ENCODE data around the gene AUTS2. TPM values are rescaled to one million over a fixed set of nuclear protein-coding genes. Genes with fewer than 3 reads are reported as not detected.

AUTS2 gene
- total RNA-seq, 2 donors from 2014 or later: 8.6 TPM

DNA sequence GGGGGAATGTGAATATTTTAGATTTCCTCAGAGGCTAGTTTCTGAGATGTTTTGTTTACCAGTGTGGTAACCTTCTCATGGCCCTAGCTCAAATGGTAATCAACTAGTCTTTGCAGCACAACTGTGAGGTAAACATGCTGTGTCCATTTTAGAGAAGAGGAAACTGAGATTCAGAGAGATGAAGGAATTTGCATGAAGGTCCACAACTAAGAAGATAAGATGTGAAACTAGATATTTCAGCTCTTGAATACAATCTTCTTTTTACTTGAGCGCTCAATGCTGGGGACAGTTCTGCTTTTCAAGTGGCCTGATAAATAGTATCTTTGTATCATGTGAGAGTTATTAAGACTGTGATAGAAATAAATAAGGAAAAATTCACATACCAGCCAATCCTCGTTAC lies 245.4 kb downstream of the AUTS2 start:
- no peak for DNase-seq (ENCODE audit: low spot score)
- TF ChIP-seq, protein P1, sequence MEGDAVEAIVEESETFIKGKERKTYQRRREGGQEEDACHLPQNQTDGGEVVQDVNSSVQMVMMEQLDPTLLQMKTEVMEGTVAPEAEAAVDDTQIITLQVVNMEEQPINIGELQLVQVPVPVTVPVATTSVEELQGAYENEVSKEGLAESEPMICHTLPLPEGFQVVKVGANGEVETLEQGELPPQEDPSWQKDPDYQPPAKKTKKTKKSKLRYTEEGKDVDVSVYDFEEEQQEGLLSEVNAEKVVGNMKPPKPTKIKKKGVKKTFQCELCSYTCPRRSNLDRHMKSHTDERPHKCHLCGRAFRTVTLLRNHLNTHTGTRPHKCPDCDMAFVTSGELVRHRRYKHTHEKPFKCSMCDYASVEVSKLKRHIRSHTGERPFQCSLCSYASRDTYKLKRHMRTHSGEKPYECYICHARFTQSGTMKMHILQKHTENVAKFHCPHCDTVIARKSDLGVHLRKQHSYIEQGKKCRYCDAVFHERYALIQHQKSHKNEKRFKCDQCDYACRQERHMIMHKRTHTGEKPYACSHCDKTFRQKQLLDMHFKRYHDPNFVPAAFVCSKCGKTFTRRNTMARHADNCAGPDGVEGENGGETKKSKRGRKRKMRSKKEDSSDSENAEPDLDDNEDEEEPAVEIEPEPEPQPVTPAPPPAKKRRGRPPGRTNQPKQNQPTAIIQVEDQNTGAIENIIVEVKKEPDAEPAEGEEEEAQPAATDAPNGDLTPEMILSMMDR (IDR thresholded peaks at IDR 0.05): no peak
- Histone ChIP-seq H3K9me3 (no peaks in the 10 kb centered on the region), H3K4me3 (no peak overlapping the region), H3K27ac (no peak overlapping the region), H3K4me1 (no peaks in the 10 kb centered on the region), H3K36me3 (no peaks in the 10 kb centered on the region), H3K27me3 (no peaks in the 10 kb centered on the region)

DNA sequence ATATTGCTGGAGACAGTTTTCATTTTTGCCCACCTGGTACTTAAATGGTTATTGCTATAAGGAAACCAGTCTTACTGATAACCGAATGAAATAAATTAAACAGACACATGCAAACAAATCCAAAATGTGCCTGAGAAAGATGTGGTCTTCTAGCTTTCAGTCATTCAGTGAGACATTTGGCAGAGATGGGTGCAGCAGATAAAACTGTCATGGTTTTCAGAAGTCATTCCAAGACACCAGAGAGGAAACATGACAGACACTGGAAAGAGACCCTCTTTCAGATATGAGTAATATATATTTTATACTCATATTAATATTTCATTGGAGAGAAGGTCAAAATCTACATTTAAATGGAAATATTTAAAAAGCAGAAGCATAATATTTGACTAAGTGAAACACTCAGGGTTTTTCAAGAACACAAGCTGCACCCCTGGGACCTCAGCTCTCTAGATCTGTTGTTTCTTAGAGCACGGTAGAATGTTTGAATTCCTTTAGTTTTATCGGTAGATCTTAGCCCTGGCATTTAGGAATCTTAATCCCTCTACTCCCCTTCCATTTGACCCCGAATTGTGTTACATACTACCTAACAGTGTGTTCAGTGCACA lies 246.1 kb downstream of the AUTS2 start:
- H3K9me3 ChIP-seq: no peaks in the 10 kb centered on the region
- TF ChIP-seq, protein P1 (IDR thresholded peaks at IDR 0.05): no peak
- H3K4me1 ChIP-seq: no peaks in the 10 kb centered on the region
- H3K27ac ChIP-seq: no peak overlapping the region
- H3K36me3 ChIP-seq: no peaks in the 10 kb centered on the region
- no peak overlapping the region for H3K4me3 ChIP-seq
- DNase-seq (ENCODE audit: low spot score): no peak
- no peaks in the 10 kb centered on the region for H3K27me3 ChIP-seq

DNA sequence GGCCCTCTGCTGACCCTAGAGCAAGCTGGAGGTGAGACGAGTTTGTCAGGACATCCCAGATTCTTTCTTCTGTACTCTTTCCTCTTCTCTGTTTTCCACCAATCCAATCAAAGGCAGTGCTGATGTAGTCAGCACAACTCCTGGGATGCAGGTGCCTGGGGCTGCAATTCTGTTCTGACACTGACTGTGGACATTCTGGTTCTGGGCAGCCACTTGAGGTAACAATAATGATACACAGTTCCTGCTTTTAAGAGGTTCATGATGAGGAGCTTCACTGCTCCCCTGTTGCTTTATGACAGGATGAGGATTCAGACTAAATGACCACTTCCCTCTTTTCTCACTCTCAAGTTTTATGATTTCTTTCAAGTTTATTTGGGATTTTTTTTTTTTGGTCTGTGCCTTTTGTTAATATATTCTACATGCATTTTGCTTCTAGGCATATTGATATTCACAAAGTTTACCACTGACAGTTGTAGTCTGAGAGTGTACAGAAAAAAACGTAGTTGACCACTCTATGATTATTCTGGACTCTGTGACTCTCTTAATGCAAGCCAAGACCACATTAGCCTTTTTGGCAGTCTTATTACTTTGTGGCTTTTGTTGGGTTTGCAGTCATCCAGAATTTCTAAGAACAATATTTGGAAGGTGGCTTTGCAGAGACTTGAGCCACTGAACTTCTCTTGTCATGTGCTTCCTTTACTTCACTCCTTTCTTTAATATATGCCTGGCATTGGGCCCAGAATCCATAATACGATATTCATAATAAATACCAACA lies 247.6 kb downstream of the AUTS2 start:
- DNase-seq (ENCODE audit: low spot score): no peak
- Histone ChIP-seq H3K27ac (no peak overlapping the region), H3K4me3 (no peak overlapping the region), H3K4me1 (no peaks in the 10 kb centered on the region), H3K36me3 (no peaks in the 10 kb centered on the region), H3K9me3 (no peaks in the 10 kb centered on the region), H3K27me3 (no peaks in the 10 kb centered on the region)
- TF ChIP-seq, protein P1 (IDR thresholded peaks at IDR 0.05): no peak

DNA sequence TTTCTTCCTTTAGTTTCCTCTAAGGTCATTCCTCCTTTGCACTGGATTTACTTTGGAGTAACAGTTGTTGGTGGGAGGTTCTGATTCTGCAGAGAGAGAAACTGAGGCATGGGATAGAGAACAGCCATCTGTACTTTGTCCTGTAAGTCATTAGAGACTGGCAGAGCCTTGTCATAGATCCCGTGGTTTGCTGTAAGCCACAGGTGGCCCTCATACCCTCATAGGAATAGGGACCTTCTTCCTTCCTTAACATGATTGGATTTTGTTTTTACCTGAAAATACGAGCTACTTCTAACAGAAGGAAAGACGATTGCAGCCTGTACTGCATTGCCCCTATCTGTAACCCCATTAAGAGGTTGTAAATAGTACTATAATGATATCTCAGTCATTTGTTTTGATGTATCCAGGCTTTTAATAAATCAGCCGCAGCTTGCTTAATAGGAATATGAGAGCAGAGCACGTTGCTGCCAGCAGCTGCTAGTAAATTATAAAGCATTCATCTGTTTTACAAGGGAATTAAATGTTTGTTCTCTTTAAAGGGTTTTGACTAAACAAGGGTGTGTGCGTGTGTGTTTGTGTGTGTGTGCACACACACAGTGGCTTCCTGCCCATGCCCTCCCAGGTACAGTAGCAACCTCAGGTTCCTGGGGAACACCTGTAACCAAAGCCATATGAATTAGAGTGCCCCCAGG lies 249.8 kb downstream of the AUTS2 start:
- Histone ChIP-seq H3K27me3 (no peaks in the 10 kb centered on the region), H3K36me3 (no peaks in the 10 kb centered on the region), H3K4me3 (no peak overlapping the region), H3K27ac (no peak overlapping the region), H3K4me1 (no peaks in the 10 kb centered on the region), H3K9me3 (no peaks in the 10 kb centered on the region)
- DNase-seq (ENCODE audit: low spot score): no peak
- TF ChIP-seq, protein P1 (IDR thresholded peaks at IDR 0.05): no peak

GRCh38 chr7:69849268-69849667 lies 251.0 kb downstream of the AUTS2 start:
- no peak for DNase-seq (ENCODE audit: low spot score)
- Histone ChIP-seq H3K27me3 (no peaks in the 10 kb centered on the region), H3K36me3 (no peaks in the 10 kb centered on the region), H3K4me1 (no peaks in the 10 kb centered on the region), H3K9me3 (no peaks in the 10 kb centered on the region), H3K27ac (no peak overlapping the region), H3K4me3 (no peak overlapping the region)
- TF ChIP-seq, protein P1 (IDR thresholded peaks at IDR 0.05): no peak

Data from right atrium auricular region (tissue), 2 donors.